Uterus (tissue), 2 donors: ENCODE data around the gene LMBRD2.

Experiments used
- CTCF ChIP-seq, 4 experiments: fragments of 200-600 bp in 2 of 4; fragments of 450-650 bp in 2 of 4; sonication (generic) in 2 of 4; IDR thresholded peaks; one replicate each; pipeline ENCODE4 v1.5.1; 2016 to 2019; ENCODE audit warnings: antibody characterized with exemption in 4 of 4, mild to moderate bottlenecking in 2 of 4, moderate library complexity in 1 of 4
- POLR2A ChIP-seq, 2 donors: fragments of 450-650 bp; IDR thresholded peaks; one replicate each; pipeline ENCODE4 v1.6.1; 2016; ENCODE audit warnings: antibody characterized with exemption in 2 of 2, mild to moderate bottlenecking in 1 of 2, moderate library complexity in 1 of 2

- no peak for TF ChIP-seq CTCF (IDR thresholded peaks at IDR 0.05)
- no peak for TF ChIP-seq POLR2A (IDR thresholded peaks at IDR 0.05)
Measured at GRCh38 chr5:36152324-36153297, 924 bp upstream of the LMBRD2 start.
